Thymus (tissue), 11 donors: ENCODE results near the gene DDX50. TPM values are rescaled to one million over a fixed set of nuclear protein-coding genes. Genes with fewer than 3 reads are reported as not detected.
"Not testable (repeated sequence)": the region's sequence is repeated elsewhere in the genome, so short reads cannot be mapped to it uniquely, and the experiment has no call there.

ENCODE experiments used
- DNase-seq, 9 donors: peaks; one replicate each; pipeline ENCODE4 v3.0.0-alpha.2; 2013; ENCODE audit warnings: low spot score in 9 of 9, low read depth in 6 of 9, missing footprints in 1 of 9
- H3K27ac ChIP-seq, 2 donors: one replicate each; pipeline ENCODE4 v1.5.1; 2013; ENCODE audit warnings: control low read depth in 1 of 2, low read depth in 1 of 2, low read length in 1 of 2, mild to moderate bottlenecking in 1 of 2, moderate library complexity in 1 of 2
- H3K27me3 ChIP-seq, 2 donors: one replicate each; pipeline ENCODE4 v1.5.1; 2013; ENCODE audit warnings: low read length in 1 of 2; ENCODE audit not compliant: control insufficient read depth in 2 of 2, insufficient read depth in 1 of 2
- H3K36me3 ChIP-seq, 2 donors: one replicate each; pipeline ENCODE4 v1.5.1; 2013; ENCODE audit warnings: low read length in 1 of 2, mild to moderate bottlenecking in 1 of 2, moderate library complexity in 1 of 2; ENCODE audit not compliant: control insufficient read depth in 2 of 2, insufficient read depth in 2 of 2
- H3K4me1 ChIP-seq, 2 donors: one replicate each; pipeline ENCODE4 v1.5.1; 2013; ENCODE audit warnings: low read length in 2 of 2; ENCODE audit not compliant: control insufficient read depth in 2 of 2, insufficient read depth in 2 of 2
- H3K4me3 ChIP-seq, 2 donors: one replicate each; pipeline ENCODE4 v1.5.1; 2013; ENCODE audit warnings: low read length in 2 of 2, control low read depth in 1 of 2, mild to moderate bottlenecking in 1 of 2
- H3K9me3 ChIP-seq, 2 donors: one replicate each; pipeline ENCODE4 v1.5.1; 2013; ENCODE audit warnings: low read length in 1 of 2, mild to moderate bottlenecking in 1 of 2; ENCODE audit not compliant: control insufficient read depth in 2 of 2, insufficient read depth in 1 of 2
- WGBS: extraction: QIAGEN DNeasy Blood & Tissue Kit; methylation state at CpG from one replicate; pipeline ENCODE4 v1.1.7; 2013; 5-methylcytosine and 5-hydroxymethylcytosine counted together
- polyA plus RNA-seq: library from polyadenylated mRNA; stranded (reverse); fragments of 200-250 nt; gene quantifications from one replicate; pipeline ENCODE4 v1.2.3, GENCODE V29; 2013
- total RNA-seq: library from RNA; stranded (reverse); fragments of 120-200 nt; gene quantifications from one replicate; pipeline ENCODE4 v1.2.4, GENCODE V29; 2013
- donor health status: healthy.

The DDX50 gene
- total and polyA plus RNA-seq, 2 donors = 40.0 to 62.9 TPM

GRCh38 chr10:68895041-68895440 lies 6.1 kb upstream of the DDX50 start:
- Histone ChIP-seq H3K9me3 (no peaks in the 10 kb centered on the region), H3K27ac (no peak overlapping the region), H3K36me3 (no peaks in the 10 kb centered on the region), H3K27me3 (no peaks in the 10 kb centered on the region), H3K4me1 (peaks cover 1 to 2% of the 10 kb centered on the region in 2 donors), H3K4me3 (no peak overlapping the region)
- over 99% methylated on average over 2 of the region's 2 CpGs for WGBS
- DNase-seq = no peak

DNA sequence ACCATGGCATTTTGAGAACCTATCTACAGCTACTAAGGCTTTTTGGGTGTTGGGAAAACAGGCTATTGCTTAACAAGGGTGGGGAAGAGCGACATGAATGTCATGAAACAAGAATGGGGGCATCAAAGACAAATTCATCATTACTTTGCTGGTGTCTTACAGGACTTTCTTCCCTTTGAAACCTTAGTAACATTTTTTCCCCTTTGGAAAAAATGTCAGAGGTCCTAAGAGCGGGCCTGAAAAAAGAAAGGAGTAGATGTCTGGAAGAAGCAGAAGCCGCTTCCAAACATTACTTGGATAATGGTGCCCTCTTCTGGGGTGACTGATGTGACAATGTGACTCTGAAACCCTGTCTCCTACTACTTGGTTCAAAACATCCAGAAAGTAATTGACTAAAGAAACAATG lies 3.8 kb upstream of the DDX50 start:
- H3K27me3 ChIP-seq = no peaks in the 10 kb centered on the region
- peak; percentile 29 to 82 (median 50) for DNase-seq

DNA sequence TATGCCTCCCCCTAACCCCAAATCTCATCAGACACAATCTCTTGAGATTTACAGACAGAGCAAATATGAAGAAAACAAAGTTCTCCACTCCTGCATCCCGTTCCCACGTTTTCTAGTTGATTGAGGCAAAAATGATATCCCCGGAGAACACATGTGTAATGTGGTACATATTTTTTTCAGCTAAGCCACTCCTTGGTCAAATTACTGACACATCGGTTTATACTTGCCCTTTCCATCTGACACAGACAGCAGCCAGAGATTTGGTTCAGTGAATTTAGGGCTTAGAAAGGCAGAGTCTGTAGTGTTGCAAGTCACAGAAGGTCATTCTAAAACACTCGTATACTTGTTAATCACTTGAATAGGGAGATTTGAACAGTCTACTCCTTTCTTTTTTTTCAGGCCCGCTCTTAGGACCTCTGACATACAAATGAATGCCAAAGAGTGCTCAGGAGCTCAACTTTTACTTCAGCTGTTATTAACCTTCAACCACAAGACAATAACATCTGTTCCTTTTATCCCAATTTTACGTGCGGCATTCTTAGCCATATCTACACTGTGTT lies 1.8 kb upstream of the DDX50 start:
- WGBS = 96% methylated on average over 8 of the region's 8 CpGs
- peaks cover 12 to 13% of the 10 kb centered on the region in 2 donors for H3K4me1 ChIP-seq
- no peaks in the 10 kb centered on the region for H3K27me3 ChIP-seq
- no peaks in the 10 kb centered on the region for H3K9me3 ChIP-seq
- H3K36me3 ChIP-seq = peaks cover 0 to 3% of the 10 kb centered on the region in 2 donors
- no peak overlapping the region for H3K4me3 ChIP-seq
- no peak overlapping the region for H3K27ac ChIP-seq
- no peak for DNase-seq

More for the DNA sequence above, 3.8 kb upstream of the DDX50 start:
- Histone ChIP-seq H3K27ac (no peak overlapping the region), H3K9me3 (no peaks in the 10 kb centered on the region), H3K36me3 (no peaks in the 10 kb centered on the region), H3K4me1 (peaks cover 9 to 13% of the 10 kb centered on the region in 2 donors), H3K4me3 (no peak overlapping the region)
- WGBS = 69% methylated on average over 3 of the region's 3 CpGs

DNA sequence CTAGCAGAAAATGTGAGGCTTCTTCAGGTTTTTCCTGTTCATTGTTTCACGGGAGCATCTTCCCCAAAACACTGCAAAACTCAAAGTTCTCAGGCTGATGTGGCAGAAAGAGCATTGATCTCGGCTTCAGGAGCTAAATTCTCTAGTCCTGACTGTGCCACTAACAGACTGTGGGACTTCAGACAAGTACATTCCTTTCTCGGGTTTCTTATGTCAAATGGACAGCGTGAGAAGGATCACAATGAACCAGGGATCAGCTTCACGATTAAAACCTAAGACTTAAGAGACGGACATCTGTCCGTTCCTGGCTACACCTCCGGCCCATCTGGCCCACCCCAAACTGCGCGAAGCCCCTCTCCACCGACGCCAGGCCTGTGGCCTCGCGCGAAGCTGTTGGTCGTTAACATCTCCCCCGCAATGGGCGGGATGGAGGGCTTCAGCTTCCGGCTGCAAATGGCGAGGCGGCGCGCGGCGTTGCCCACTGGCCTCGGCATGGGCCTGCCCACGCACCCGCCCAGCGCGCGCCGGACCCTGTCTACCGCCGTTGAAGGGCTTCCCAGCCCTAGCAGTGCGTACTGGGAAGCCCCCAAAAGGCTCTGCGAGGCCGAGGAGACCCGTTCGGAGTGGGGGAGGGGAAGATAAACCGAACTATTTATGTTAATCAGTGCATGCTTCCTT lies 549 bp upstream of the DDX50 start:
- WGBS = 9% methylated on average over 40 of the region's 40 CpGs
- Histone ChIP-seq H3K4me1 (peaks cover 12 to 13% of the 10 kb centered on the region in 2 donors), H3K27me3 (no peaks in the 10 kb centered on the region), H3K9me3 (no peaks in the 10 kb centered on the region), H3K36me3 (peaks cover 0 to 3% of the 10 kb centered on the region in 2 donors), H3K4me3 (peak overlapping the region; percentile 66 to 76), H3K27ac (peak overlapping the region; percentile 91 to 99)
- DNase-seq = no peak

- H3K4me1 ChIP-seq = peaks cover 12 to 13% of the 10 kb centered on the region in 2 donors
- no peak overlapping the region for H3K27ac ChIP-seq
- H3K27me3 ChIP-seq = no peaks in the 10 kb centered on the region
- peak overlapping the region in 1 of 2 donors; percentile 66 for H3K4me3 ChIP-seq
- no peaks in the 10 kb centered on the region for H3K9me3 ChIP-seq
- no peak for DNase-seq
- peaks cover 3 to 13% of the 10 kb centered on the region in 2 donors for H3K36me3 ChIP-seq
- 80% methylated on average over 5 of the region's 5 CpGs for WGBS
These were observed 1.3 kb downstream of the DDX50 start for GRCh38 chr10:68902382-68902781.

GRCh38 chr10:68924593-68924992 lies 23.5 kb downstream of the DDX50 start:
- Histone ChIP-seq H3K36me3 (peaks cover 33 to 60% of the 10 kb centered on the region in 2 donors), H3K4me3 (no peak overlapping the region)

DNA sequence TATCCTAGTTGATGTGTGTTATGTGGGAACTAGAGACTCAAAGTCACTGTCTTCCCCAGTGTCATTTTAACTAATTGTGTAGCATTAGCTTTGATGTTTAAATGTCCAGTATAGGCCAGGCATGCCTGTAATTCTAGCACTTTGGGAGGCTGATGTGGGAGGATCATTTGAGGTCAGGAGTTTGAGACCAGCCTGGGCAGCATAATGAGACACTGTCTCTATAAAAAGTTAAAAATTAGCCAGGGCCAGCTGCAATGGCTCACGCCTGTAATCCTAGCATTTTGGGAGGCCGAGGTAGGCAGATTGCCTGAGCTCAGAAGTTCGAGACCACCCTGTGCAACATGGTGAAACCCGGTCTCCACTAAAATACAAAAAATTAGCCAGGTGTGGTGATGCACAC lies 24.4 kb downstream of the DDX50 start:
- 98% methylated on average over 4 of the region's 4 CpGs for WGBS
- Histone ChIP-seq H3K4me3 (no peak overlapping the region), H3K27ac (no peak overlapping the region), H3K9me3 (no peaks in the 10 kb centered on the region), H3K4me1 (no peaks in the 10 kb centered on the region), H3K36me3 (peaks cover 31 to 56% of the 10 kb centered on the region in 2 donors), H3K27me3 (no peaks in the 10 kb centered on the region)
- DNase-seq = no peak

More at GRCh38 chr10:68924593-68924992, 23.5 kb downstream of the DDX50 start:
- Histone ChIP-seq H3K27me3 (no peaks in the 10 kb centered on the region), H3K4me1 (no peaks in the 10 kb centered on the region), H3K9me3 (no peaks in the 10 kb centered on the region), H3K27ac (no peak overlapping the region)
- no peak for DNase-seq

GRCh38 chr10:68929157-68929556 lies 28.0 kb downstream of the DDX50 start:
- H3K4me1 ChIP-seq, H3K9me3 ChIP-seq, DNase-seq, H3K27me3 ChIP-seq, H3K27ac ChIP-seq, H3K4me3 ChIP-seq: not testable (repeated sequence)
- 95% methylated on average over 2 of the region's 2 CpGs for WGBS
- peaks cover 28 to 61% of the 10 kb centered on the region in 2 donors for H3K36me3 ChIP-seq

DNA sequence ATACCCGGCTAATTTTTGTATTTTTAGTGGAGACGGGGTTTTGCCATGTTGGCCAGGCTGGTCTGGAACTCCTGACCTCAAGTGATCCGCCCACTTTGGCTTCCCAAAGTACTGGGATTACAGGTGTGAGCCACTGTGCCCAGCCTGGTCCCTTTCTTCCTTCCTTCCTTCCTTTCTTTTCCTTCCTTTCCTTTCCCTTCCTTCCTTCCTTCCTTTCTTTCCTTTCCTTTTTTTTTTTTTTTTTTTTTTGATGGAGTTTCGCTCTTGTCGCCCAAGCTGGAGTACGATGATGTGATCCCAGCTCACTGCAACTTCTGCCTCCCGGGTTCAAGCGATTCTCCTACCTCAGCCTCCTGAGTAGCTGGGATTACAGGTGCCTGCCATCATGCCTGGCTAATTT lies 28.8 kb downstream of the DDX50 start:
- 98% methylated on average over 8 of the region's 8 CpGs for WGBS
- not testable (repeated sequence) for H3K9me3 ChIP-seq, H3K27ac ChIP-seq, H3K4me1 ChIP-seq, DNase-seq, H3K27me3 ChIP-seq, H3K4me3 ChIP-seq
- H3K36me3 ChIP-seq = peaks cover 24 to 65% of the 10 kb centered on the region in 2 donors
